K562 (cell line): Measurements from ENCODE around the gene CACNA2D2. TPM values are rescaled to one million over a fixed set of nuclear protein-coding genes. Genes with fewer than 3 reads are reported as not detected.

ENCODE experiments used
- ATAC-seq: fragments of 200-7000 bp; cut with Tn5 transposase; 3 replicates; pipeline ENCODE4 v1.9.1; 2020; ENCODE audit warnings: moderate library complexity
- BruUV-seq: library from RNA; stranded (reverse); fragments of 400-500 nt; replicated peaks from 2 replicates; lab custom pipeline; 2021; lab: Mats Ljungman, UMichigan
- CTCF ChIA-PET: fragments of 300-600 bp; formaldehyde crosslinking; extraction: SDS; loops from one replicate; lab custom pipeline; 2021; ENCODE audit warnings: low intra/inter-chr PET ratio; lab: Yijun Ruan, JAX
- POLR2A ChIA-PET: fragments of 300-600, 350-650 bp; sonication (Branson Sonifier 250); formaldehyde crosslinking; extraction: SDS; loops from one replicate; lab custom pipeline; 2021; ENCODE audit warnings: antibody characterized with exemption, inconsistent platforms; lab: Yijun Ruan, JAX
- DNase-seq, 4 experiments: peaks; one replicate each; pipeline versions ENCODE4 v3.0.0 to v3.0.0-alpha.2; 2011 to 2018; ENCODE audit warnings: low spot score in 3 of 4, mixed read lengths in 3 of 4; ENCODE audit errors: extremely low read depth in 1 of 4
- FAIRE-seq: peaks from 2 replicates; lab custom pipeline; 2011; peaks lifted over from hg19 to GRCh38; lab: Jason Lieb, UNC
- H2AFZ ChIP-seq: 2 replicates; pipeline ENCODE4 v1.6.0; 2011; ENCODE audit warnings: low read depth, low read length, control low read depth, inconsistent platforms
- H3K27ac ChIP-seq: fragments of 200-600 bp; 3 replicates; pipeline ENCODE4 v1.8.0; 2011; ENCODE audit warnings: low read depth, mild to moderate bottlenecking, control low read depth, inconsistent platforms, low read length, moderate library complexity, mixed read lengths; ENCODE audit errors: extremely low read depth
- H3K27me3 ChIP-seq, 2 experiments: fragments of 300-600 bp in 1 of 2; 2 replicates in 1 of 2; 3 replicates in 1 of 2; pipeline versions ENCODE4 v1.6.0 to v1.8.0; 2011; ENCODE audit warnings: inconsistent platforms in 2 of 2, low read length in 2 of 2, mild to moderate bottlenecking in 1 of 2, mixed read lengths in 1 of 2, moderate library complexity in 1 of 2; ENCODE audit not compliant: control insufficient read depth in 2 of 2, insufficient read depth in 2 of 2
- H3K36me3 ChIP-seq: fragments of 300-600 bp; 3 replicates; pipeline ENCODE4 v1.8.0; 2011; ENCODE audit warnings: mild to moderate bottlenecking, low read length, inconsistent platforms; ENCODE audit not compliant: control insufficient read depth, insufficient read depth
- H3K4me1 ChIP-seq, 2 experiments: fragments of 200-600 bp in 1 of 2; replicated peaks in 1 of 2; 2 replicates in 1 of 2; 3 replicates in 1 of 2; pipeline versions ENCODE4 v1.5.1 to v1.8.0; 2011; ENCODE audit warnings: inconsistent platforms in 2 of 2, low read length in 2 of 2, mild to moderate bottlenecking in 1 of 2, mixed read lengths in 1 of 2, moderate library complexity in 1 of 2; ENCODE audit not compliant: control insufficient read depth in 2 of 2, insufficient read depth in 2 of 2
- H3K4me2 ChIP-seq: 2 replicates; pipeline ENCODE4 v1.6.1; 2011; ENCODE audit warnings: low read length, control low read depth, inconsistent platforms, mixed read lengths; ENCODE audit not compliant: insufficient read depth
- H3K4me3 ChIP-seq: fragments of 200-600 bp; sonication (generic), shearing (Covaris generic); 2 replicates; pipeline ENCODE4 v1.5.1; 2016; ENCODE audit warnings: control low read depth, inconsistent platforms
- H3K79me2 ChIP-seq: fragments of 200-600 bp; 3 replicates; pipeline ENCODE4 v1.8.0; 2011; ENCODE audit warnings: low read length, inconsistent platforms; ENCODE audit not compliant: control insufficient read depth, insufficient read depth
- H3K9ac ChIP-seq, 2 experiments: 2 replicates each; pipeline versions ENCODE4 v1.6.0 to v1.6.1; 2011; ENCODE audit warnings: low read depth in 2 of 2, low read length in 2 of 2, control low read depth in 1 of 2, inconsistent platforms in 1 of 2, mild to moderate bottlenecking in 1 of 2, mixed read lengths in 1 of 2; ENCODE audit not compliant: insufficient read depth in 1 of 2
- H3K9me1 ChIP-seq: one replicate; pipeline ENCODE4 v1.6.0; 2011; ENCODE audit warnings: inconsistent platforms, mild to moderate bottlenecking, low read length, moderate library complexity; ENCODE audit not compliant: control insufficient read depth, insufficient read depth
- H3K9me3 ChIP-seq: replicated peaks from 2 replicates; pipeline ENCODE4 v1.5.1; 2011; ENCODE audit warnings: low read depth, low read length, inconsistent platforms; ENCODE audit not compliant: control insufficient read depth, insufficient read depth
- H4K20me1 ChIP-seq: replicated peaks from 2 replicates; pipeline ENCODE4 v1.6.1; 2011; ENCODE audit warnings: low read length, inconsistent platforms, mixed read lengths; ENCODE audit not compliant: control insufficient read depth, insufficient read depth
- ATF7 ChIP-seq: fragments of 450-650 bp; IDR thresholded peaks from 2 replicates; pipeline ENCODE4 v1.7.1; 2014; ENCODE audit warnings: mild to moderate bottlenecking, moderate library complexity
- FOXK1 ChIP-seq: sonication (generic); formaldehyde crosslinking; IDR thresholded peaks from 2 replicates; pipeline ENCODE4 v1.8.0; 2022; ENCODE audit warnings: missing genetic modification reagents, mild to moderate bottlenecking, borderline replicate concordance
- FOXP4 ChIP-seq: sonication (generic); formaldehyde crosslinking; IDR thresholded peaks from 2 replicates; pipeline ENCODE4 v1.8.0; 2022; ENCODE audit warnings: mild to moderate bottlenecking, missing genetic modification reagents, borderline replicate concordance
- GMEB1 ChIP-seq: fragments of 250-450 bp; sonication (Bioruptor Pico); IDR thresholded peaks from 2 replicates; pipeline ENCODE4 v1.4.0; 2020; ENCODE audit warnings: mild to moderate bottlenecking
- HDGF ChIP-seq: fragments of 450-650 bp; IDR thresholded peaks from 2 replicates; pipeline ENCODE4 v1.6.1; 2016
- HNRNPLL ChIP-seq: fragments of 200-400 bp; formaldehyde crosslinking; IDR thresholded peaks from 2 replicates; pipeline ENCODE4 v1.6.1; 2017; ENCODE audit warnings: low read length, low read depth, mild to moderate bottlenecking; ENCODE audit not compliant: poor library complexity, severe bottlenecking
- NELFE ChIP-seq: IDR thresholded peaks from 2 replicates; pipeline ENCODE4 v1.6.1; 2011; ENCODE audit warnings: mild to moderate bottlenecking; ENCODE audit not compliant: insufficient read depth, insufficient read length
- STAG1 ChIP-seq: sonication (generic); formaldehyde crosslinking; IDR thresholded peaks from 2 replicates; pipeline ENCODE4 v1.5.0; 2020; ENCODE audit warnings: missing genetic modification reagents, borderline replicate concordance
- TFAM ChIP-seq: fragments of 250-450 bp; sonication (Bioruptor Pico); conservative IDR thresholded peaks from 2 replicates; pipeline ENCODE4 v1.5.0; 2021; ENCODE audit warnings: mild to moderate bottlenecking, moderate library complexity
- TRIM28 ChIP-seq: fragments of 450-650 bp; IDR thresholded peaks from 2 replicates; pipeline ENCODE4 v1.6.1; 2017
- YBX1 ChIP-seq: fragments of 450-650 bp; IDR thresholded peaks from 2 replicates; pipeline ENCODE4 v1.7.1; 2016; ENCODE audit warnings: mild to moderate bottlenecking
- WGBS: fragments of 100-300 bp; shearing (Covaris generic); methylation state at CpG from one replicate; pipeline ENCODE4 v1.1.6; 2016; ENCODE audit warnings: low coverage, mixed read lengths; ENCODE audit not compliant: insufficient coverage; ENCODE audit errors: missing lambda C conversion rate; 5-methylcytosine and 5-hydroxymethylcytosine counted together
- in situ Hi-C: fragments of 300-500 bp; cut with MboI; formaldehyde crosslinking; loops from 4 replicates; pipeline ENCODE4 v1.15.0; 2018; ENCODE audit warnings: inconsistent platforms, mixed read lengths
- intact Hi-C: fragments of 100-400 bp; cut with micrococcal nuclease; formaldehyde crosslinking; loops from 2 replicates; pipeline ENCODE4 v1.14.2; 2022
- polyA plus RNA-seq, 8 experiments: library from polyadenylated mRNA; depleted of rRNA in 4 of 8; stranded (reverse) in 5 of 8; unstranded in 3 of 8; fragments of >200 nt; fragmentation: Nextera tagmentation in 2 of 8; fragmentation: Illumina TruSeq in 1 of 8; extraction: Ambion mirVana in 2 of 8; extraction: Trizol in 1 of 8; gene quantifications; 2 replicates each; pipeline versions ENCODE4 v1.2.1 to v1.2.3, GENCODE V29; 2011 to 2014; ENCODE audit warnings: inconsistent platforms in 1 of 8, missing spikeins in 1 of 8
- total RNA-seq, 7 experiments: library from RNA; depleted of rRNA in 6 of 7; stranded (reverse); fragments of >200 nt in 6 of 7; fragmentation: Illumina TruSeq in 2 of 7; extraction: Trizol in 2 of 7; gene quantifications; 2 replicates each; pipeline versions ENCODE4 v1.2.1 to v1.2.3, GENCODE V29; 2011 to 2021; ENCODE audit warnings: low replicate concordance in 1 of 7

Gene CACNA2D2
- total and polyA plus RNA-seq, 9 of the 15 experiments (the other 6 are each of a cell fraction or from before 2014, with no cell fraction given), result 0.11 to 0.58 (median 0.36) TPM; not detected in 2

GRCh38 chr3:50532062-50532705 lies 28.8 kb upstream of the CACNA2D2 start (continued):
- TF ChIP-seq FOXP4 (CRISPR knock-in tag), result no peak
- TF ChIP-seq, all 486 proteins: peak for 2

- ATAC-seq, result no peak
- no peak overlapping the region for H3K4me3 ChIP-seq
- ChIA-PET POLR2A (no interaction called here), CTCF (no interaction called here)
- H3K9me1 ChIP-seq, result no peaks in the 10 kb centered on the region
- WGBS, result 24% methylated on average over 4 of the region's 4 CpGs
- no peaks in the 10 kb centered on the region for H3K27me3 ChIP-seq
- intact Hi-C loops (no loop called here), in situ Hi-C loops (no loop called here)
- TF ChIP-seq HDGF (no peak), FOXK1 (no peak), YBX1 (no peak), HNRNPLL (no peak), TFAM (CRISPR knock-in tag) (no peak), ATF7 (no peak), NELFE (no peak), STAG1 (CRISPR knock-in tag) (no peak), TRIM28 (no peak), GMEB1 (no peak)
- no peak overlapping the region for H2AFZ ChIP-seq
- no peak for DNase-seq
- no peaks in the 10 kb centered on the region for H4K20me1 ChIP-seq
- no peak overlapping the region for H3K4me2 ChIP-seq
- BruUV-seq, result no TSS peak
- no peak overlapping the region for H3K9ac ChIP-seq
- H3K79me2 ChIP-seq, result no peaks in the 10 kb centered on the region
- H3K36me3 ChIP-seq, result no peaks in the 10 kb centered on the region
- H3K4me1 ChIP-seq, result peaks cover 0 to 25% of the 10 kb centered on the region in 2 experiments; a peak in 2 of 5 replicates
- FAIRE-seq, result no peak
- H3K9me3 ChIP-seq, result no peaks in the 10 kb centered on the region
- no peak overlapping the region for H3K27ac ChIP-seq
Observed at GRCh38 chr3:50531201-50531600, 27.8 kb upstream of the CACNA2D2 start.
